HG02678 (cell line): ENCODE results near the gene PIK3AP1.

Experiments used
- ATAC-seq: cut with Tn5 transposase; IDR thresholded peaks from one replicate; pipeline ENCODE4 v1.9.1; 2021; ENCODE audit warnings: mild to moderate bottlenecking, moderate library complexity; ENCODE audit not compliant: unreplicated experiment

Gene PIK3AP1

DNA sequence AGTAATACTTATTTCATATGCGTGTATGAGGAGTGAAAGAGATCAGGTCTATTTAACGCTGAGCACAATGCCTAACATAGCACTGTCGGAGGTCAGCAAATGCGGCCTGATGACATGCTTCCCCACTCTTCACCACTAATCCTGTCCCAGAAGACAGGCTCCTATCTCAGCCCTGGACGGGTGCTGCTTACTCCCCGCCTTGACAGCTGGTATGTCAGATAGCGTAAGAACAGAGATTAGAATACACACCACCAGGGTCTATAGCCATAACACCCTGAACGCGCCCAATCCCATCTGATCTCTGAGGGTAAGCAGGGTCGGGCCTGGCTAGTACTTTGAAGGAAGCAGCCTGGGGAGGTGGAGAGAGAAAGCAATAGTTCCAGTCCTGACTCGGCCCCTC lies 101.2 kb downstream of the PIK3AP1 start:
- no peak for ATAC-seq

DNA sequence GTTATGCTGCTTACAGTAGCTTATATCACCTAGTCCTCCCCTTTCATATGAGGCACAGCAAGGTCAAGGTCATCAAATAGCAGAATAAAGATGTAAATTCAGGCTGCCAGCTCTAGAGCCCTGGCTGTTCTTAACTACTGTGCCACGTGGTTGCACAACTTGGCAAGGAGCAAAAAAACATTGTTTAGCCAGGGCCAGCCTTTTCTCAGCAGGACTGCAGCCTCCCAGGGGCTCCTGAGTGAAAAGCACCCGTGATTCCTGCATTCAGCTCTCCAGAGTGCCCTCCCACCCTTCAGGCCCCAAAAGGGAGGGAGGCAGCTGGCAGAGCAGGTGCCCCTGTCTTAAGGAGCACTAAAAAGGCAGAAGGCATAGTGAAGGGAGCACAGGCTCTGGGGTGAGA lies 101.7 kb downstream of the PIK3AP1 start:
- no peak for ATAC-seq

DNA sequence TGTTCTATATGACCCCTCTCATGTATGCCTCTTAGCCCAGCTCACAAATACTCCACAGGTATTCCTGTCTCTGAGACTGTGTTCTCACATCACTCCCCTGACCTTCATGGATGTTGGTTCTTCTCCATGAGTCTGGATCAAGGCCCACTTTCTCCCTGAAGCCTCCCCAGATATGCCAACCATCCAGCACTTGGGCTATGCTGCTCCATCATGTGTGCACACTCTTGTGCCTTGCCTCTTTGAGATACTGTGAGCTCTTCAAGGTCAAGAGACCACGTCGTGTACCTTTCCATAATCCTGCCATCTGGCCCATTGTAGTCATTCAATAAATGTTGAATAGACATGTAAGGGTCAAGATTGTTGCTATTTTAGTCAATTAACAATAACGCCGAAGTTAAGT lies 103.4 kb downstream of the PIK3AP1 start:
- ATAC-seq, result no peak

DNA sequence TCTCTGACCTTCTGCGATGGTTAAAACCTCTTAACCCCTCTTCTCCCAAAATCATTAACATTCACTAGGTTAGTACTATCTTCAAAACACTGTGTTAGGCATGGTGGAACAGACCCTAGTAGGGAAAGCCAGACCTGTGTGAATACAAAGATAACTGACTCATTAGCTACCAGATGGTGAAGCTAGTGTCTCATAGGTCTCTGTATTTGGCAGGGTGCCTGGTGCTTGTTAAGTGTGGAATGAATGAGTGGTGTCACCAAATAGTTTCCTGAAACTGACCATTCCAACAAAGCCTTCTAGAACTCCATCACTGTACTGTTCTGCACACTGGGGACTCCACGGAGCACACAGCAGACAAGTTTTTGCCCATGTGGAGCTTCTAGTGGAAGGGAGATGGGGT lies 105.8 kb downstream of the PIK3AP1 start:
- ATAC-seq, result no peak

DNA sequence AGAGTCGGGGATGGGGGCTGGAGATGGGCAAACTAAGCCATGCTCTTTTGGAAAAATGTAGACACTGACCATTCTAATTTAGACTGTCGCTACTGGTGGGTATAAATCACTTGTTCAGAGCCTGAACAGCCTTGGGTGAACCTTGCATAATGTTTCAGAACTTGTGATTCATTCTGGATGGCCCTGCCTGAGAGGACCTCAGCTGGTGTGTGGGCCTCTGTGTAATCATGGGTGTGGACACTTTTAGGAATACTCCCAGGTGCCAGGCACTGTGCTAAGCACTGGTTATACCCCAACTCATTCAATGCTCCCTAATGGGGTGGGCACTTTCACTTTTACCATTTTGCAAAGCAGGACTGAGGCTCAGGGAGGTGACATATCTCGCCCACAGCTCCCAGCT lies 106.7 kb downstream of the PIK3AP1 start:
- no peak for ATAC-seq

DNA sequence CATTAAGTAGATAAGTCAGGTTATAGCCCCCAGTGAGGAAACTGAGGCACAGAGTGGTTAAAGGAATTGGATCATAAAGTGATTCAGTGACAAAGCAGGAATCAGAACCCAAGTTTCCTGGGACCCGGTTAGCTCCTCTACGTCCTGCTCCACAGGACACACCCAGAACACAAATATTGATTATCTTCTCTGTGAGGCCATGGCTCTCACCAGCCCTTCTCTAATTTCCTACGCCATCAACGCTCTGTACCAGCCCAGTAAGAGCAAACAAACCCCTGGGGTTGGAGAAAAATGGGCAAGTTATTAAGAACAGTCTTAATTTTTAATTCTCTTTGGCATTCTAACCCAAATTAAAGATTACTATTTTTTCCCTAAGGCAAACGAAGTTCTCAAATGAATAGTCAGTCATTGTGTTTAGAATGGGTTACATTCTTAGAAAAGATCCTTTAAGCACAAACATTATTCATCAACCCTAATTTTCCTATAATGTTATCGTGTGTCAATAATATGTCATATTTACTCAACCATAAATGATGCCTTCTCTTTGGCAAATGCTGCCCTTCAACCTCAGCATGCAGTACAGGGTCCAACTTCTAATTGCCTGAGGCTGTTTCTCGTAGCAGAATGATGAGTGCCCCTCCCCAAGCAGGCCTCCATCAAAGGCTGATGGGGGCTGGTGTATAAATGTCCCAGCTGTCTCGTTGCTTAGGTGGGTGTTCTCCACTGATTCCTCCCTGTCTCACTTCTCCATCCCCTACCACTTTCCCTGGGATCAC lies 108.1 kb downstream of the PIK3AP1 start:
- ATAC-seq, result no peak

DNA sequence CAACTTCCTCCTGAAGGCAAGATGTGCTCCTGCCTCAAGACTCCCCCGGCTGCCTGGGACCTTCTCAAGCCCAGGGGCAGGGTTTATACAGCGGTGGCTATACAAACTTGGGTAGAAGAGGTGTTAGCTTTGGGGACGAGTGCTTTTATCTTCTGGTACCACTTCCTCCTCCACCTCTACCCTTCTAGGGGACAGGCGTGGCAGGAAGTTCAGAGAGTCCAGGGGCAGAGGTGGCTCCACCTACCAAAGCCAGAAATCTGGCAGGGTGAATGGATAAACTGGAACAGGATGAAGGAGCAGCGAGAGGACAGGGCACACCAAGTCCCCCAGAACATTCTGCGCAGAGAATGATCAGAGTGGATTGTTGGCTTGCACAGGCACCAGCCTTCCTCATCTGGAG lies 109.5 kb downstream of the PIK3AP1 start:
- ATAC-seq, result no peak

DNA sequence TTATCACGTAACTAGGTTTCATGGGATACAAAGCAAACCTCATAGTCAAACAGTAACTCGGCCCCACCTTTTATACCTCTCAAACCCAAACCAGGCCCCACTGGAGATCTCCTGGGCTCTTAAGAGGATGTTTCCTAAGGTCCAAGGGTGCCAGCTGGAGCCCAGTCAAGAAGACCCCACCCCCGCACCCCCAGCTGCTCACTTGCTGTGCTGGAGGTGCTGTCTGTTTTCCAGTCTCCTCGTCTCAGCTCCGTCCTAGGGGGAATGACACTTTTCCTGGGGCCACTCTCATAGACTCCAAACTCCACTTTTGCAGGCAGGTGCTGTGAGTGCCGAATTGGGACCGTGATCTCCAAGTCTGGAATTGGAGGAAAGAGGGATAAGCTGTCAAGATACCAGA lies 110.8 kb downstream of the PIK3AP1 start:
- ATAC-seq, result no peak

DNA sequence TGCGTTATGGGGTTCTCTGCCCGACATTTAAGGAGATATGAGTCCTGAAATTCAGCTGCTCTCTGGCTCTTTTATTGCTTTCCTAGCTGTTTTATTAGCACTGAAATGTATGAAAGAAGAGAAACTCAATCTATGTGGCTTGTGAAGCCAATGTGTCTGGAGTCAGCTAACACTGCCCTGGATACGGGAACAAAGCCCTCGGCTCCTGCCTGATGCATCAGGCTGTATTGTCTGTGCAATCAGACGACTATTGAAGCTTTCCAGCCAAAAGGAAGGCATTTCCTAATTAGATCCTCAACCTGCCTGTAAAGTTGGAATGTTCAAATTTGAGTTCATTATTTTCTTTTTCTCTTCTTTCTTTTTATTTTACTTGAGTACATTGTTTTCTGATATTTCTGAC lies 111.5 kb downstream of the PIK3AP1 start:
- ATAC-seq, result no peak

DNA sequence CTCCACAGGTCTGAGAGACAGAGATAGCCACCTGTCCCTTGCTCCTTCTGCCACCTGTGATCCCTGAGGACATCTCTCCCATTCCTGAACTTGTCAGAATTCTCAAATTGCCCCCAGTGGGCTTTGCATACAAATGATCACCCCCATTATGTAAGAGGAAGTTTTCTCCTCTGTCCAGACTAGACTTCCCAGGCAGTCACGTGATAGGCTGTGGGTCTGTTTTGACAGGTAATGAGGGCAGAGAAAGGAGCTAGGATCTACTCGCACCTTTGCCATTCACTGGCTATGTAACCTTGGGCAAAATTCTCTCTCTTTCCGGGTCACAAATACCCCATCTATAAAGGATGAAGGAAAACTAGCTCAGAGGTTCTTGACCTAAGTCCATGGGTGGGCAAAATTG lies 112.1 kb downstream of the PIK3AP1 start:
- ATAC-seq, result no peak

DNA sequence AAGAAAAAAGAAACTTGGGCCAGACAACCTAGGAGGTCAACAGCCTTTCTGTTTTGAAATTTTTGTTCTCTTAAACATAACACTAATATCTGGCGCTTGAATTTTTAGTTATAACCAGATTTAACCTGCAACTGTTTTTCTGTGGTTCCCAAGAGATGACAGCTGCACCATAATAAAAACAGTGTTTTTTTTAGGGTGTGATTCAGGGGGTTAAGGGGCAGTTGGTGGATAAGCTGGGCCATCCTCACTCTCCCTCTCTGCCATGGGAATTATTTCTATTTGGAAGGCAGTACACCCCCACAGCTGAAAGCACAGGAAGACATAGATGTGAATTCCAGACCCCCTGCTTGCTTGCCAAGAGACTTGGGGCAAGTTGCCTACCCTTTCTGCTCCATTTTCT lies 113.4 kb downstream of the PIK3AP1 start:
- ATAC-seq, result no peak

DNA sequence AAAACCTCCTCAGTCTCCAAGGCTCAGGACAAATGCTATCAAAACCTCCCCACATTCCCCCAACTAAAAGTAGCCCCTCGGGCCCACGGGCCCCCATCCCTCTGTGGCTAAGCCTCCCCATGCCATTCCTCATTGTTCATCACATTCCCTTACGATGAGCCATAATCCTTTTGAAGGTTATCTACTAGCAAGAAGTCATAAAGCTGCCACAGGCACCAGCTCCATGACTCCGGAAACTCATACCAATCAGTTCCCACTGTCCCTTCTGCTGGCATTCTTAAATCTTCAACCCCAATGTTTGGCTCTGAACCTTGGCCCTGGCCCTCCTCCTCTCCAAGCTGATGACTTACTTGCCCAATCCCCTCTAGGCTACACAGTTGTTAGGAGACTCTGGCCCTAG lies 114.1 kb downstream of the PIK3AP1 start:
- no peak for ATAC-seq

DNA sequence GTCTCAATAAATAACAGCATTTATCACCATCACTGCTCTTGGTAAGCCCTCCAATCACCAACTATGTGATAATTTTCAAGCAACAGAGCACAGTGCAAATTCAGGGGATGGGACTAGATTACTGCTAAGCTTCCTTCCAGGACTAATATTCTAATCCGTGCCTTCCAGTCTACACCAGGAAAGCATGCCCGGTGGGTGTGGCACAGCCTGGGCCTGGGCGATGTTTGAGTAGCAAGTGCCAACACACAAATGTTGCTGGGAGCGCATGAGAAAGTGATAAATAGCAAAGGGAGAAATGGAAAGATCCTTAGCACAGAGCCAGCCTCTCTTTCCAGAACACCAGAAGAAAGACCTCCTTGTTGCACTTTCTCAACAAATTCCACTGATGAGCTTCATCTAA lies 120.0 kb downstream of the PIK3AP1 start:
- ATAC-seq, result no peak

DNA sequence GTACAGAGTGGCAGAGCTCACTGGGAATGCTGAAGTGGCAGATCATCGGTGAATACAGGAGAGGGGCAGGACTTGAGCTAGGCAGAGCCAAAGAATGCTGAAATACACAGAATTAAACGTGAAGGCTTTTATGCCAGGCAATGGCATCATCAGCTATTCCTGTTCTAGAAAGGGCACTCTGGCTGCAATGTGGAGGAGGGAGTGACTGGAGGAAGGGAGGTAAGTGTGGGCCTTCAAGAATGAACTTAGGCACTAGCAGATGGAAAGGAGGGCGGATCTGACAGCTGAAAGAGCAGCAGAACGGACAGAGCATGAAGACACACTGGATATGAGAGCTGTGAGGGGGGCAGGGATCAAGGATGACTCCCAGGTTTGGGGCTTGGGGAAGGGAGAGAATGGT lies 121.5 kb downstream of the PIK3AP1 start:
- ATAC-seq, result no peak

DNA sequence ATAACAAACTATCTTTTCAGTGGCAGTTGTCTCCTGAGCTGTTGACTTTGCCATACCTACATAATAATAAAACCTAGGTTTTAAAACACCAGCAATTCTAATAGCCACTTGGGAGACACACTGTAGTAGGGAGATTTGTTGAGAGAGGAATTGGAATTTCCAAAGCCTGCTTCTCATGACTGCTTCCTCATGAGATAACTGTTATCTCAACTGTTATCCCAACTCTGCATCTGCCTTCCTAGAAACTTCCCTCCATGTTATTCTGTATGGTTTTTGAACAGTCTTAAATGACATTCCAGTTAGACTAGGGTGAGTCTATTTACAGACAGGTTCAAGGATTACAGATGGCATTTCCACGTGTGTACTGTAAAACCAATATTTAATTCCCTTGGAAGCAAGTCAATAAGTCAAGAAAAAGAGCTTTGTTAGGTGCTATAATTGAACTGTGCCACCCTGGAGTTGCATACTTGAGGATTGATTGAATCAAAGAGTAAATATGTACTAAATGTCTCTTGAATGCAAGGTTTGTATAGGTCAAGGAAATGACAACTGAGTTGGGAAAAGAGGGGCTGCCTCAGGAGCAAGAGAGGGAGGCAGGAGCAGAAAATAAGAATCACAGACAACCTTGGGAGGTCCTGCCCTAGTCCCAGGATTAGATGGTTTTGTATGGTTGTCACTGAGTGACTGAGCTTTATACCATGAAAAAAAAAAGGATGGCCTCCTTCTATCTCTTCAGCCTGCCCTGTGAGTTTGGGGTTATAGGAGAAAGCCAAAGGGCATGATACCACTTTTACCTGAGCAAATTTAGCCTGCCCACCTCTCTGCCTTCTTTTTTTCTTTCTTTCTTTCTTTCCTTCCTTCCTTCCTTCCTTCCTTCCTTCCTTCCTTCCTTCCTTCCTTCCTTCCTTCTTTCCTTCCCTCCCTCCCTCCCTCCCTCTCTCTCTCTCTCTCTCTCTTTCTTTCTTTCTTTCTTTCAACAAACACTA lies 123.6 kb downstream of the PIK3AP1 start:
- ATAC-seq, result no peak

DNA sequence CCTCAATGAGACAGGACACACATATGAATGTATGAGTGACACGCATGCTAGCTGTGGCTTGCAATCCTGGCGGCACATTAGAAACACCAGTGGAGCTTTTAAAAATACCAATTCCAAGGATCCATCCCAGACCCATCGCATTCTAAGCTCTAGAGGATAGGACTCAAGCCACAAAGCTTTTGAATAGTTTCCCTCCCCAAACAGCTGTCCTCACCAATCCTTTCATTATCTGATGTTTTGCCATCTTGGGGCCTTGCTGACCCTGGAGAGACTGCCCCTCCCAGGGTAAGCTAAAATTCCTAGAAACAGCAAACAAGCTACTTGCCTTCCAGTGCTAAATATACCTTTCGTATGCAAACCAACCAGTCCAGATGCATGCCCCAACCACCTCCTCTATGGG lies 124.6 kb downstream of the PIK3AP1 start:
- no peak for ATAC-seq

DNA sequence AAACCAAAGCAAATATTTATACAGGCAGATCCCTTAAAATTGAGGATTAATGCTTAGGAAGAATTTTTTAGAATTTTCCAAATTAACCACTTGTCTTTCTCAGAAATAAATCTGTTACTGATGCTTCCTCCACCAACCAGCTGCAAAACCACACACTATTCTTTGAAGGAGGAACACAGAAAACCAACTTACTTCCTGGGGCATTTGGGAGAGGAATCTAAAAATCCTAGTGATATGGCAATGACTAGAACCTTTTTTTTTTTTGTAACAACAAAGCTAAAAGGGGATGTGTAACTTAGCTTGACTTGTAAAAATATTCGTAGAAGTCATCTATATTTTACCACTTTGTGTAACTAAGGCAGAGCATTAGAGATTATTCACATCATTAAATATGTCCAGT lies 128.4 kb downstream of the PIK3AP1 start:
- ATAC-seq, result no peak

DNA sequence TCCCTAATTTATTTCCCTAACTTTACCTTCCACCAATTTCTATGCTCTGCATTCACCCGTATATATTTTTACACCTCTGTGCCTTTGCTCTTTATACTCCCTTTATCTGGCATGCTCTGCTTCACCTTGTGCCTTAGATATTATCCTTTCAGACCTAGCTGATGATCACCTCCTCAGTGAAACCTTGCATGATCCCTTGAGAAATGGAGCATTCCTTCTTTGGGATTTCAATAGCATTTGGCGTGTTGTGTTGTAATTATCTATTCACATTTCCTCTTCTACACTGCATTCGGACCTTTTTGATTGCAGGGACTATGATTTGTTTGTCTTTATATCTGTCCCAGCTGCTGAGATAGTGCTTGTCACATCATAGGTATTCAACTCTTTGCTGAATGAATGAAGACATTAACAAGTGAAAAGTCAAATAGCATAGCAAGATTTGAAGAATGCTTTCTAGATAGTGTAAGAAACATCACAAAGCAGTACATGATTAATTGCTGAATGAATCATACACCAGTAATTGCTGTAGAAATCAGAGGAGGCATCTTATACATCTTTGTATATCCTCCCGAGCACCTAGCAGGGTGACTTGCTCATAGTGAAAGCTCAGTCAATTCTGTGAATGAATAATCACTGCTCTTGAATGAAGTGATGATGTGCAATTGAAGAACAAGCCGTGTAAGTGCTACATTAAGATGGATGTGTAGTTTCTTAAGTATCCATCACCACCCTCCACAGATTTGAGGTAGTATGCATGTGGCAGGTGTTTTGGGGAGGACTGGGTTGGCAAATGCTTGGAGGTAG lies 131.5 kb downstream of the PIK3AP1 start:
- peak; percentile 37 for ATAC-seq

DNA sequence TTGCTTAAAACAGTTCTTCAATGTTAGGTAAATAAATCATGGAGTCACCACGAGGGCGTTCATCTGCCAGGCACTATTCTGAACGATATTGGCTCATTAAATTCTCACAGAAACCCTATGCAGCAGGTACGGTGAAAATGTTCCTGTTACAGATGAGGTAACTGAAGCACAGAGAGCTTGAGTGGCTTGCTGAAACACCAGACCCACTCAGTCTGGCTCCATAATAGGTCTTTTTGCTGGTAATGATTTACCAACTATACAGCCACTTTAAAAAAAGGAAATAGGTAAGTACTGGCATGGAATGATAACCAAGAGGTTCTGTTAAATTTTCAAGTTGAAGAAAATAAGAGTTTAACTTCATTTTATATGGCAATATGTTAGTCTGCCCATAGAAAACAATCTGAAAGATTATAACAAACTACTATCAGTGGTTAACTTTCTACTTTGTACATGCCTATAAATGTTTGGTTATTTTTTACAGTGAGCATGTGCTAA lies 132.2 kb downstream of the PIK3AP1 start:
- no peak for ATAC-seq

DNA sequence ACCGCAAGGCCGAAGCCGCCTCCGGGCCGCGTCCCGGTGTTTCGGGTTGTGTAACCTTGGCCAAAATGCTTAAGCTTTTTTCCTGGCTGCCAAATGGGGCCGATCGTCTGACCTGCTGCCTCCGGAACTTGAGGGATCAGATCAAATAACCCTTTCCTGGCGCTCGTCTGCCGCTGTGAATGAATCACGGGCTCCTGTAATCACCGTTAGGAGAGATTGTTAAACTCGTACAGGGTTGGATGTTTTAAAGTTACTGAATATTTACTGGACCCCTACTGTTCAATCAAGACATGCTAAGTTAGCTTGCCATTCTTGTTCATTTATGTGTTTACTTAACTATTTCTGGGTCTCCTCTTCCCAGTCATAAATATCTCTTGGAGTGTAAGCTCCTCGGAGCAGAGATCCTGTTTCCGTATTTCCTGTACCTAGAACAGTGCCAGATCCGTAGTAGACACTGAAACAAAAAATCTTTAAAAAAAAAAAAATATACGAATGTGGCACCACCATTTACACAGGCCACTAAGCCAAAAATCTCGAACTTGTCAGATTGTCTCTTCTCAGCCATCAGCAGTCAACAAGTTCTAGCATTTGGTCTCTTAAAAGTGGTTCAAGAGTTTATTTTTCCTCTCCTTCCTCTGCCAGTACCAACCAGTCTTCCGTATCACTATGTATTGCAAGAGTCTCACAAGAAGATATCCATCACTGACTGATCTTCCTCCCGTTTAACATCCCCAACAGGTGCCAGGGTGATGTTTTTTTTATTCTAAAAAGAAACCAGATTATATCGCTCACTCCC lies 132.9 kb downstream of the PIK3AP1 start:
- no peak for ATAC-seq
